KMS-11 (cell line): ENCODE measurements around the gene M1AP.

ENCODE experiments used
- H2AFZ ChIP-seq: fragments of 200-600 bp; sonication (generic); 2 replicates; pipeline ENCODE4 v1.6.1; 2016; ENCODE audit warnings: antibody characterized with exemption, mixed run types, low read depth
- H3K27ac ChIP-seq: fragments of 200-600 bp; sonication (generic); 2 replicates; pipeline ENCODE4 v1.6.1; 2016; ENCODE audit warnings: mild to moderate bottlenecking, mixed run types
- H3K27me3 ChIP-seq: fragments of 200-600 bp; sonication (generic); 2 replicates; pipeline ENCODE4 v1.6.1; 2017; ENCODE audit warnings: mild to moderate bottlenecking, low read depth, mixed run types, moderate library complexity; ENCODE audit not compliant: insufficient read depth
- H3K36me3 ChIP-seq: fragments of 200-600 bp; sonication (generic); 2 replicates; pipeline ENCODE4 v1.6.1; 2017; ENCODE audit warnings: mild to moderate bottlenecking, mixed run types; ENCODE audit not compliant: insufficient read depth
- H3K4me1 ChIP-seq: fragments of 200-600 bp; sonication (generic); 2 replicates; pipeline ENCODE4 v1.6.1; 2016; ENCODE audit warnings: mild to moderate bottlenecking, low read depth, mixed run types; ENCODE audit not compliant: poor library complexity, severe bottlenecking
- H3K4me2 ChIP-seq: fragments of 200-600 bp; sonication (generic); 2 replicates; pipeline ENCODE4 v1.7.0; 2016; ENCODE audit warnings: mild to moderate bottlenecking, mixed run types
- H3K4me3 ChIP-seq: fragments of 200-600 bp; sonication (generic); IDR thresholded peaks from 2 replicates; pipeline ENCODE4 v1.6.1; 2017; ENCODE audit warnings: low read depth, low read length, mixed read lengths; ENCODE audit not compliant: insufficient read depth
- H3K79me2 ChIP-seq: fragments of 200-600 bp; sonication (generic); 2 replicates; pipeline ENCODE4 v1.6.1; 2016; ENCODE audit warnings: low read depth, mixed run types; ENCODE audit not compliant: insufficient read depth
- H3K9ac ChIP-seq: fragments of 200-600 bp; sonication (generic); 2 replicates; pipeline ENCODE4 v1.6.1; 2016; ENCODE audit warnings: mild to moderate bottlenecking, mixed run types
- H4K20me1 ChIP-seq: fragments of 200-600 bp; sonication (generic); 2 replicates; pipeline ENCODE4 v1.6.1; 2016; ENCODE audit warnings: mild to moderate bottlenecking, mixed run types; ENCODE audit not compliant: insufficient read depth
- TF ChIP-seq, protein P1 (sequence below): fragments of 200-600 bp; sonication (generic); conservative IDR thresholded peaks from 2 replicates; pipeline ENCODE4 v1.6.1; 2017; ENCODE audit warnings: low read depth, mild to moderate bottlenecking, antibody characterized with exemption, low read length, moderate library complexity, mixed read lengths

The M1AP gene

GRCh38 chr2:74584088-74584645 is 64.0 kb downstream of the M1AP start:
- Histone ChIP-seq H3K36me3 (no peaks in the 10 kb centered on the region), H3K9ac (no peak overlapping the region), H3K4me3 (no peak overlapping the region), H3K4me2 (no peak overlapping the region), H3K27ac (no peak overlapping the region), H3K27me3 (no peaks in the 10 kb centered on the region), H2AFZ (no peak overlapping the region), H4K20me1 (no peaks in the 10 kb centered on the region), H3K4me1 (peaks cover 12% of the 10 kb centered on the region), H3K79me2 (no peaks in the 10 kb centered on the region)
- TF ChIP-seq, protein P1, sequence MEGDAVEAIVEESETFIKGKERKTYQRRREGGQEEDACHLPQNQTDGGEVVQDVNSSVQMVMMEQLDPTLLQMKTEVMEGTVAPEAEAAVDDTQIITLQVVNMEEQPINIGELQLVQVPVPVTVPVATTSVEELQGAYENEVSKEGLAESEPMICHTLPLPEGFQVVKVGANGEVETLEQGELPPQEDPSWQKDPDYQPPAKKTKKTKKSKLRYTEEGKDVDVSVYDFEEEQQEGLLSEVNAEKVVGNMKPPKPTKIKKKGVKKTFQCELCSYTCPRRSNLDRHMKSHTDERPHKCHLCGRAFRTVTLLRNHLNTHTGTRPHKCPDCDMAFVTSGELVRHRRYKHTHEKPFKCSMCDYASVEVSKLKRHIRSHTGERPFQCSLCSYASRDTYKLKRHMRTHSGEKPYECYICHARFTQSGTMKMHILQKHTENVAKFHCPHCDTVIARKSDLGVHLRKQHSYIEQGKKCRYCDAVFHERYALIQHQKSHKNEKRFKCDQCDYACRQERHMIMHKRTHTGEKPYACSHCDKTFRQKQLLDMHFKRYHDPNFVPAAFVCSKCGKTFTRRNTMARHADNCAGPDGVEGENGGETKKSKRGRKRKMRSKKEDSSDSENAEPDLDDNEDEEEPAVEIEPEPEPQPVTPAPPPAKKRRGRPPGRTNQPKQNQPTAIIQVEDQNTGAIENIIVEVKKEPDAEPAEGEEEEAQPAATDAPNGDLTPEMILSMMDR: no peak

GRCh38 chr2:74583504-74583903 is 64.6 kb downstream of the M1AP start:
- Histone ChIP-seq H3K27ac (no peak overlapping the region), H3K4me2 (no peak overlapping the region), H3K79me2 (no peaks in the 10 kb centered on the region), H2AFZ (no peak overlapping the region), H3K4me3 (no peak overlapping the region), H3K27me3 (no peaks in the 10 kb centered on the region), H3K4me1 (peaks cover 12% of the 10 kb centered on the region), H3K36me3 (no peaks in the 10 kb centered on the region), H3K9ac (no peak overlapping the region), H4K20me1 (no peaks in the 10 kb centered on the region)
- TF ChIP-seq, protein P1: no peak

GRCh38 chr2:74582184-74582583 is 65.9 kb downstream of the M1AP start:
- H3K4me2 ChIP-seq: no peak overlapping the region

DNA sequence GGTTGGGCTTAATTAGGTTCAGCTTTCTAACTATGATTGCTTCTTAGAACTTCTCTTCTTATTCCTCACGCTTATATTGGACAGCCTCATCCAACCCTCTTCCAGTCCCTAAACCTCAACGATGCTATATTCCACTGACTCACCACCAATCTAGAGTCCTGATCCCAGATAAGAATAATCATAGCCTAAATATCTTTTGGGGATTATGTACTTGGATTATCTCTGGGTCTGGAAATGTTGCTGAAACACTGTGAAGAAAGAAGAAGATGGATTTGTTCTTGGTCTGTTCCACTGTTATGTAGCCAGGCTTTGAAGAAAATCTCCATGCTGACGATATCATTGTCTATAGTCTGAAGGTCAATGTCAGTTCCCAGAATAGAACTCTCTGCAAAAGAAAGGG is 66.7 kb downstream of the M1AP start:
- Histone ChIP-seq H3K9ac (no peak overlapping the region), H3K4me3 (no peak overlapping the region), H3K27me3 (no peaks in the 10 kb centered on the region)

More at GRCh38 chr2:74582184-74582583, 65.9 kb downstream of the M1AP start:
- Histone ChIP-seq H3K27me3 (no peaks in the 10 kb centered on the region), H3K27ac (no peak overlapping the region), H3K79me2 (no peaks in the 10 kb centered on the region), H2AFZ (no peak overlapping the region), H3K4me1 (peaks cover 12% of the 10 kb centered on the region), H3K9ac (no peak overlapping the region), H3K4me3 (no peak overlapping the region), H3K36me3 (no peaks in the 10 kb centered on the region), H4K20me1 (no peaks in the 10 kb centered on the region)
- TF ChIP-seq, protein P1: no peak

More for the DNA sequence above, 66.7 kb downstream of the M1AP start:
- no peaks in the 10 kb centered on the region for H3K79me2 ChIP-seq
- TF ChIP-seq, protein P1: no peak
- no peak overlapping the region for H2AFZ ChIP-seq
- H4K20me1 ChIP-seq: no peaks in the 10 kb centered on the region
- H3K27ac ChIP-seq: no peak overlapping the region
- H3K4me2 ChIP-seq: no peak overlapping the region
- no peaks in the 10 kb centered on the region for H3K36me3 ChIP-seq
- H3K4me1 ChIP-seq: peaks cover 12% of the 10 kb centered on the region
